HepG2 (cell line): ENCODE measurements around the gene ABTB2. TPM values are rescaled to one million over a fixed set of nuclear protein-coding genes. Genes with fewer than 3 reads are reported as not detected.

Experiments
- ATAC-seq: fragments of 200-7000 bp; cut with Tn5 transposase; 3 replicates; pipeline ENCODE4 v1.9.1; 2020; ENCODE audit warnings: mild to moderate bottlenecking, moderate library complexity
- BruUV-seq: library from RNA; stranded (reverse); fragments of 400-500 nt; replicated peaks from 2 replicates; lab custom pipeline; 2021; lab: Mats Ljungman, UMichigan
- CTCF ChIA-PET: fragments of 300-600 bp; formaldehyde crosslinking; extraction: SDS; loops from one replicate; lab custom pipeline; 2021; ENCODE audit warnings: low total read pairs, inconsistent platforms, low intra/inter-chr PET ratio; lab: Yijun Ruan, JAX
- POLR2A ChIA-PET: fragments of 350-600 bp; sonication (Branson Sonifier 250); formaldehyde crosslinking; loops from one replicate; lab custom pipeline; 2020; ENCODE audit warnings: antibody characterized with exemption, inconsistent platforms; lab: Yijun Ruan, JAX
- DNase-seq: peaks from one replicate; pipeline ENCODE4 v3.0.0-alpha.2; 2015; ENCODE audit warnings: low spot score
- FAIRE-seq: peaks from 3 replicates; lab custom pipeline; 2011; peaks lifted over from hg19 to GRCh38; lab: Jason Lieb, UNC
- H2AFZ ChIP-seq: one replicate; pipeline ENCODE4 v1.6.1; 2011; ENCODE audit warnings: low read length, inconsistent platforms
- H3K27ac ChIP-seq: fragments of 300-600 bp; 3 replicates; pipeline ENCODE4 v1.8.0; 2011; ENCODE audit warnings: mixed run types, mild to moderate bottlenecking, mixed read lengths, low read length, inconsistent platforms; ENCODE audit not compliant: insufficient read depth; ENCODE audit errors: extremely low read length
- H3K27me3 ChIP-seq, 2 experiments: fragments of 200-600 bp in 1 of 2; 2 replicates in 1 of 2; 3 replicates in 1 of 2; pipeline versions ENCODE4 v1.6.0 to v1.8.0; 2011; ENCODE audit warnings: low read length in 2 of 2, mild to moderate bottlenecking in 2 of 2, moderate library complexity in 2 of 2, inconsistent platforms in 1 of 2; ENCODE audit not compliant: insufficient read depth in 2 of 2, control insufficient read depth in 1 of 2
- H3K36me3 ChIP-seq, 2 experiments: fragments of 200-600 bp in 1 of 2; replicated peaks in 1 of 2; 2 replicates in 1 of 2; 3 replicates in 1 of 2; pipeline versions ENCODE4 v1.5.1 to v1.8.0; 2011; ENCODE audit warnings: low read length in 2 of 2, inconsistent platforms in 1 of 2; ENCODE audit not compliant: insufficient read depth in 2 of 2, control insufficient read depth in 1 of 2
- H3K4me1 ChIP-seq: 2 replicates; pipeline ENCODE4 v1.5.1; 2012; ENCODE audit warnings: low read length, inconsistent platforms; ENCODE audit not compliant: insufficient read depth
- H3K4me2 ChIP-seq: 2 replicates; pipeline ENCODE4 v1.6.0; 2011; ENCODE audit warnings: low read depth, low read length, inconsistent platforms
- H3K4me3 ChIP-seq, 3 experiments: fragments of 200-600 bp in 1 of 3; sonication (generic), shearing (Covaris generic) in 1 of 3; replicated peaks in 1 of 3; 2 replicates each; pipeline ENCODE4 v1.5.1; 2011 to 2016; ENCODE audit warnings: low read length in 3 of 3, inconsistent platforms in 2 of 3, low read depth in 2 of 3, mild to moderate bottlenecking in 2 of 3, control low read depth in 1 of 3, mixed read lengths in 1 of 3; ENCODE audit not compliant: insufficient read depth in 1 of 3
- H3K79me2 ChIP-seq: one replicate; pipeline ENCODE4 v1.6.1; 2011; ENCODE audit warnings: low read length, inconsistent platforms; ENCODE audit not compliant: insufficient read depth
- H3K9ac ChIP-seq: 2 replicates; pipeline ENCODE4 v1.6.0; 2011; ENCODE audit warnings: mild to moderate bottlenecking, low read depth, low read length, inconsistent platforms; ENCODE audit not compliant: insufficient read depth
- H3K9me3 ChIP-seq: 2 replicates; pipeline ENCODE4 v1.5.1; 2012; ENCODE audit warnings: mild to moderate bottlenecking, low read length
- H4K20me1 ChIP-seq: 2 replicates; pipeline ENCODE4 v1.6.0; 2011; ENCODE audit warnings: inconsistent platforms, mild to moderate bottlenecking, low read length, moderate library complexity; ENCODE audit not compliant: insufficient read depth
- MAFG ChIP-seq: sonication (generic); formaldehyde crosslinking; IDR thresholded peaks from 2 replicates; pipeline ENCODE4 v1.5.1; 2020; ENCODE audit warnings: mild to moderate bottlenecking, missing genetic modification reagents
- MTA3 ChIP-seq: sonication (generic); formaldehyde crosslinking; IDR thresholded peaks from 2 replicates; pipeline ENCODE4 v1.4.0; 2020; ENCODE audit warnings: missing genetic modification reagents
- WIZ ChIP-seq: sonication (generic); formaldehyde crosslinking; IDR thresholded peaks from 2 replicates; pipeline ENCODE4 v1.5.1; 2020; ENCODE audit warnings: mild to moderate bottlenecking, missing genetic modification reagents
- ZBTB33 ChIP-seq: sonication (generic); formaldehyde crosslinking; IDR thresholded peaks from 2 replicates; pipeline ENCODE4 v1.4.0; 2020; ENCODE audit warnings: missing genetic modification reagents
- ZNF121 ChIP-seq: sonication (generic); formaldehyde crosslinking; IDR thresholded peaks from 2 replicates; pipeline ENCODE4 v1.5.0; 2020; ENCODE audit warnings: mild to moderate bottlenecking, missing genetic modification reagents
- ZNF687 ChIP-seq: sonication (generic); formaldehyde crosslinking; IDR thresholded peaks from 2 replicates; pipeline ENCODE4 v1.5.1; 2020; ENCODE audit warnings: mild to moderate bottlenecking, missing genetic modification reagents, moderate library complexity
- WGBS: methylation state at CpG from one replicate; pipeline ENCODE4 v1.1.6; 2017; ENCODE audit warnings: low lambda C conversion rate; 5-methylcytosine and 5-hydroxymethylcytosine counted together
- in situ Hi-C: cut with HindIII; loops from 2 replicates; pipeline ENCODE4 v1.10.0; 2017; ENCODE audit warnings: low pct_unique_long_range_greater_than_20kb; ENCODE audit not compliant: extremely low pct_ligation_motif_present
- intact Hi-C: fragments of 100-400 bp; cut with micrococcal nuclease; formaldehyde crosslinking; loops from one replicate; pipeline ENCODE4 v1.10.0; 2022; ENCODE audit not compliant: unreplicated experiment
- polyA plus RNA-seq, 8 experiments: library from polyadenylated mRNA; depleted of rRNA in 3 of 8; stranded (reverse) in 7 of 8; unstranded in 1 of 8; fragments of >200 nt; fragmentation: Illumina TruSeq in 4 of 8; extraction: Trizol in 4 of 8; gene quantifications; 2 replicates each; pipeline versions ENCODE4 v1.2.1 to v1.2.3, GENCODE V29; 2011 to 2016; ENCODE audit warnings: low read depth in 4 of 8, missing spikeins in 1 of 8, mixed read lengths in 1 of 8; ENCODE audit not compliant: insufficient read depth in 1 of 8
- total RNA-seq, 5 experiments: library from RNA; depleted of rRNA; stranded (reverse); fragments of >200 nt; fragmentation: Illumina TruSeq; extraction: Trizol; gene quantifications; 2 replicates each; pipeline ENCODE4 v1.2.3, GENCODE V29; 2016; ENCODE audit warnings: low read depth in 1 of 5

The ABTB2 gene
- total and polyA plus RNA-seq, 2 of the 13 experiments (the other 11 are each of a cell fraction or from before 2014, with no cell fraction given): 5.1 to 15.4 TPM

- no peak overlapping the region for H3K27ac ChIP-seq
- intact Hi-C loops: loop anchor here (1.0 kb wide), 1 partner anchor 50 kb away; no protein-coding TSS in a partner anchor
- no peaks in the 10 kb centered on the region for H3K9me3 ChIP-seq
- POLR2A ChIA-PET: no interaction called here
- no peak overlapping the region for H3K4me3 ChIP-seq
- peak overlapping the region; percentile 25; the same call in 1 of the 2 replicates for H3K4me2 ChIP-seq
- H2AFZ ChIP-seq: no peak overlapping the region
- H3K27me3 ChIP-seq: no peaks in the 10 kb centered on the region
- ATAC-seq: no peak
- 100% methylated on average over 2 of the region's 2 CpGs for WGBS
- BruUV-seq: no TSS peak
- in situ Hi-C loops: no loop called here
- H3K36me3 ChIP-seq: no peaks in the 10 kb centered on the region
- no peak for DNase-seq
- no peak for FAIRE-seq
- no peaks in the 10 kb centered on the region; the same call in 1 of the 2 replicates for H4K20me1 ChIP-seq
- peaks cover 3% of the 10 kb centered on the region for H3K79me2 ChIP-seq
- H3K4me1 ChIP-seq: peaks cover 61% of the 10 kb centered on the region
- CTCF ChIA-PET: no interaction called here
- TF ChIP-seq MTA3 (CRISPR knock-in tag): no peak
- TF ChIP-seq WIZ (CRISPR knock-in tag): no peak
- peak; percentile 36; the same call in 1 of the 2 replicates for TF ChIP-seq ZNF121 (CRISPR knock-in tag)
- H3K9ac ChIP-seq: no peak overlapping the region
These were observed 133.9 kb downstream of the ABTB2 start for GRCh38 chr11:34223907-34224306.

GRCh38 chr11:34223021-34223813 is 134.6 kb downstream of the ABTB2 start:
- in situ Hi-C loops: no loop called here
- no peak overlapping the region for H3K4me3 ChIP-seq
- 82% methylated on average over 12 of the region's 17 CpGs for WGBS
- no peaks in the 10 kb centered on the region for H3K9me3 ChIP-seq
- POLR2A ChIA-PET: no interaction called here
- peak overlapping the region; percentile 41; the same call in 1 of the 2 replicates for H3K4me2 ChIP-seq
- no peak overlapping the region for H2AFZ ChIP-seq
- no peak for FAIRE-seq
- H3K4me1 ChIP-seq: peaks cover 67% of the 10 kb centered on the region
- BruUV-seq: no TSS peak
- H3K79me2 ChIP-seq: peaks cover 3% of the 10 kb centered on the region
- no peak overlapping the region for H3K9ac ChIP-seq
- no peaks in the 10 kb centered on the region for H3K27me3 ChIP-seq
- DNase-seq: no peak
- CTCF ChIA-PET: no interaction called here
- TF ChIP-seq ZNF687 (CRISPR knock-in tag) (peak; percentile 13; the same call in 1 of the 2 replicates), MAFG (CRISPR knock-in tag) (no peak), ZBTB33 (CRISPR knock-in tag) (peak; percentile 78; the same call in 1 of the 2 replicates)
- TF ChIP-seq, all 625 proteins: peak for 2
- ATAC-seq: peak; percentile 16; the same call in 1 of the 3 replicates
- no peaks in the 10 kb centered on the region for H3K36me3 ChIP-seq
- intact Hi-C loops: no loop called here
- H3K27ac ChIP-seq: no peak overlapping the region
- H4K20me1 ChIP-seq: no peaks in the 10 kb centered on the region; the same call in 1 of the 2 replicates
